ENCODE results near the gene GNPTAB.

Gene GNPTAB

GRCh38 chr12:101729842-101730241, 100.9 kb downstream of the GNPTAB start:
- no peak for DNase-seq

- no peak for DNase-seq
These were observed 103.7 kb downstream of the GNPTAB start for GRCh38 chr12:101727098-101727497.

GRCh38 chr12:101722392-101722791, 108.4 kb downstream of the GNPTAB start:
- DNase-seq, result no peak

DNA sequence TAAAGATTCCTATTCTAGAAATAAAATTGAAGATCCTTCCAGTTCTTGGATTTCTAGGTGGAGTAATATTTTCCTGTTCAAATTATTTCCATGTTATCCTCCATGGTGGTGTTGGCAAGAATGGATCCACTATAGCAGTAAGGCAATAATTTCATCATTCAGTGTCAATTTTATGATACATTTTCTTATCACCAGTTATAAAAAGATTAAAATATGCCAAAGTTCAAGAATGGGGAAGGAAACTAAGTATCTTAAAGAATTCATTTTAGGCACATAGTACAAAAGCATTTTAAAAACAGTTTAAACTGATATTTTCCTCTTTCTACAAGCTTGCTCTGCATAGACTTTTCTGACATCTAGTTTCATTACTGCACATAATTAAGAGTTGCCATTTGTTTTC, 110.6 kb downstream of the GNPTAB start:
- DNase-seq, result no peak

GRCh38 chr12:101719566-101719965, 111.2 kb downstream of the GNPTAB start:
- no peak for DNase-seq

GRCh38 chr12:101714877-101715444, 115.8 kb downstream of the GNPTAB start:
- DNase-seq, result no peak

- DNase-seq, result no peak
These were observed 116.8 kb downstream of the GNPTAB start for GRCh38 chr12:101713930-101714329.

GRCh38 chr12:101713059-101713682, 117.6 kb downstream of the GNPTAB start:
- DNase-seq, result no peak

DNA sequence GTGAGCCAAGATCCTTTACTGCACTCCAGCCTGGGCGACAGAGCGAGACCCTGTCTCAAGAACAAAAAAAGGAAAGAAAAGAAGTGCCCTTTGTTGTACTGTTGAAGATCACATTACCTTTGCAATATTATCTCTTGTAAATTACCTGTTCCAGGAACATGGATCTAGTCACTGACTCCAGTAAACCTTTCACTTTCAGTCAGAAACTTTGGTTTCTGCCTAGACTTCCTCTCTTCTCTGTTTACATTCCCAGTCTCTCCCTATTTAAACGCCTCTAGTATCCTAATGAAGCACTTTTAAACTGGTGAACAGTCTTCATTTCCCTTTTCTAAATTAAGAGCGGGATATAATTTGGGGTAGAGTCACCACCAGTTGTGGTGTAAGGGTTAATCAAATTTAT, 120.5 kb downstream of the GNPTAB start:
- no peak for DNase-seq

DNA sequence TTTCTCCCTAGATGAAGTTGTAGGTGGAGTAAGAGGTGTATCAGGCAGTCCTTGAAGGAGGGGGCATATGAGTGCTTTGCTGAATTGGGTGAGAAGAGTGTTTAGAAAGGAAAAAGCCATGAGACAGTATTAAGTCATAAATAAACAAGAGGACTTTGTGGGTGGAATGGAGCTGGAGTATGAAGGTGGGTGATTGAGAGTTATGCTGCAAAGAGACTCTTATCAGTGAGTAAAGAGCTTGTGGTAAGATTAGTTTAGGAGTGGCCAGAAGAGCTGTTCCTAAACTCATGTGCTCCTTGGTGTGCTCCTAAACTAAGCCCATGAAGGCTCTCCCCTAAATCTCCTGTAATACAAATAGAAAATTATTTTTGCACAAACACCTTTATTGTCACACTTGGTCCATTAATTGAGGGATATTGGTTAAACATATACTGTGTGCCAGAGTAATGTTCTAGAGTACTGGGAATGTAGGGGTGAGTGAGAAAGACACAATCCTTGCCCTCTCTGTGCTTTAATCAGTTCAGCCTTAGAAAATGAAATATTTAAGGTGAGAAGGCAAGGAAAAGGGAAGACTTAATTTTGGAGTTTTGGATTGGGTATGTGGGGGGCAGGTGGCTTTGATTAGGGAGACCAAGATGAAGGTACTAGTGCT, 123.5 kb downstream of the GNPTAB start:
- no peak for DNase-seq

DNA sequence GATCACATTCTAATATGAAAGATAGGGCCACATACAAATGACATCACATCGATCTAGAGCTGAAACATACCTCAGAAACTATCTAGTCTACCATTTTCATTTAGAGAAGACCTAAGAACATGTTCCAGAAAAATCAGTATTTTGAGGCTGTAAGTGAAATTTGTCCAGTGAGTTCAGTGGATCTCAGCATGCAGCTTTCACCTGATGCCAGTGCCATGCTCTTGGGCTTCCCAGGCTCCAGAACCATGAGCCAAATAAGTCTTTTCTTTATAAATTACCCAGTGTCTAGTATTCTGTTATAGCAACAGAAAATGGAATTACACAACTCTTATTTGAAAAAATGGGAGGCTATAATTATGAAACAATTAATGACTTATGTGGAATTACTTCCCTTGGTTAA, 124.4 kb downstream of the GNPTAB start:
- no peak for DNase-seq

DNA sequence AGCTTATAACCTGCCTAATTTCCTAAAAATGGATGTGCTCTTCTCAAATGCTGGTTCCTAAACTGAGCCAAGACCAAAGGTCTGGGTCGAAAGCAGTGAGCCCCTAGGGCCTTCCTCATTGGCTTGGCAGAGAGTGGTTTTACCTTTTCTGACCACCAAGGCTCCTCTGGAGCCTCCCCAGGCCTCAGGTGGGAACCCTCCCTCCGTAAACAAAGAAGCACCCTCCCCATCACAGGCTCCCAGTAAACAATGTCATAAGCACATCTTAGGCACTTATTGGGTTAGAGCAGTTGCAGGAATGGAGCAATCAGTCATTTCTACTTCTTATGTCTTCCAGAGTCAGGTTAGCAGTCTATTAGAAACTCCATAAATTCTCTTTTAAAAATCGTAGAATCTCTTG, 127.3 kb downstream of the GNPTAB start:
- no peak for DNase-seq

DNA sequence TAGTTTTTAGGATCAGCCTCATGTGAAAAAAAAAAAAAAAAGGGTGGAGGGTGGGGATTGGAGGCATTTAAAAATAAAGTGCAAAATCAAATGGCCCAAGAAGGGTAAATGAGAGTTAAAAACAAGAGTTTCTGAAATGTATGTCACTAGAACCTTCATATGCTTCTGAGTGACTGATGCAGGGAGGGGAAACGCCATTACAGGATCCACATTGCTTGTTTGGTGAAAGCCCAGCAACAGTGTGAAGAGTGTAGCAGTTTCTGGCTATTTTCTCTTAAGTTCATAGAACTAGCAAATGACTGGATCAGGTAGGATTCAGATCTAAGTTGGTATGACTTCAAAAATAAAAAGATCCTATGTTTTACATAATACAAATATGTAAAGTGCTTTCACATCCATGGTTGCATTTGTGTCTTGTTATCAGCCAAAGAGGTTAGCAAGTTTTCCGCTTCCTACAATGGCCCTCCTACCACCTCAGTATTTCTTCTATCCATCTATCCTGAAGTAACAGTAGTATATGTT, 130.4 kb downstream of the GNPTAB start:
- DNase-seq, result no peak

- no peak for DNase-seq
These were observed 131.9 kb downstream of the GNPTAB start for GRCh38 chr12:101698800-101699347.

DNA sequence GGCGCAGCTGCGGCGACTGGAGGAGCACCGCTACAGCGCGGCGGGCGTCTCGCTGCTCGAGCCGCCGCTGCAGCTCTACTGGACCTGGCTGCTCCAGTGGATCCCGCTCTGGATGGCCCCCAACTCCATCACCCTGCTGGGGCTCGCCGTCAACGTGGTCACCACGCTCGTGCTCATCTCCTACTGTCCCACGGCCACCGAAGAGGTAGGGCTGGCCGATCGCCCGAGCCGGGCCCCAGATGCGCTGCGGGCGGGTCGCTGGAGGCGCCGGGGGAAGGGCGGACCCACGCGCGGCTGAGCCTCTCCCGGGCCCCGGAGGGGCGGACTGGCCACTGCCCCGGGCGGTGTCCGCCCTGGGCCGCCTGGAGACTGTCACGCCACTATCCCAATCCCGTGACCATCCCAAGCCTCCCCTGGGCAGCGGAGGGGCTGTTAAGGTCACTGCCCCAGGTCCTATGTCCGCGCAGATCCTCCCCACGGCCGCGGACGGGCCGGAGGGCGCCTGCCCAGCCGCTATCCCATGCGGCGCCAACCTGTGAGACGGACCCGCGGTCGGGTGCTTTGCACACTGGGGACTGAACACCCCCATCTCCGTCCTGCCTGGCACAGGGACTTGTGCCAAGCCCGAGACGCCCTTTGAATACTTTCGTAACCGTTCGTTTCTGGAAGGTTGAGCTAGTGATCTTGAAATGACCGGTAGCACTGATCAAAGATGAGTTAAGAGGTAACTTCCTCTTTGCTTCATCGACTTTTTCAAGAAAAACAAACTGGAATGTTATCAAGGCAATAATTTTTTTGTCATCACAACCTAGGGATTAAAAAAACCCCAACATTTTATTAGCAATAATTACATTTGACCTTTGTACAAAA, 132.6 kb downstream of the GNPTAB start:
- DNase-seq, result peak; percentile 10

- DNase-seq, result no peak
These were observed 133.4 kb downstream of the GNPTAB start, which contains the start of gene CHPT1 for GRCh38 chr12:101697197-101697929. Gene CHPT1, plus strand, starts transcription at chr12:101697640. Its CDS starts 222 bp downstream, at chr12:101697862.

- DNase-seq, result no peak
These were observed 134.2 kb downstream of the GNPTAB start for GRCh38 chr12:101696251-101697196.

DNA sequence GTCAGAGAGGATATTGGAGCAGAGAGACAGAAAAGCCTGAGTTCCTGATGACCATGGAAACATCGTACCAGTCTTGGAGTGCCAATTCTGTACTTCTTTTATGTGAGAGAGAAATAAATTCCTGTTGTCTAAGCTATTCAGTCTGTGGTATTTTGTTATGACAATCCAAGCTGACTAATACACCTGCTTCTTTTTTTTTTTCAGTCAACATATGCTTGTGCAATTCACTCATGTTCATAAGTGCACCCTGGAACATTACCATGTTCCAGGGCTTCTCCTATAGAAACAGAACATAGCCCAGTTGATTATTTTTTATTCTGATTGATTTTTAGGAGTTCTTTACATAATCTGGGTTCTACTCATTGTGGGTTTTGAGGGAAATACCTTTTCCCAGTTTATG, 135.1 kb downstream of the GNPTAB start:
- no peak for DNase-seq

All from GOT3 (cell line).